Measurements from ENCODE around the gene MED13L.
A peak's percentile ranks its signal among the peaks of the same experiment; 100 is the strongest.

Gene MED13L

GRCh38 chr12:116125084-116125483 is 152.4 kb downstream of the MED13L start:
- DNase-seq: no peak

GRCh38 chr12:116123451-116124258 is 153.8 kb downstream of the MED13L start:
- peak; percentile 44 for DNase-seq

DNA sequence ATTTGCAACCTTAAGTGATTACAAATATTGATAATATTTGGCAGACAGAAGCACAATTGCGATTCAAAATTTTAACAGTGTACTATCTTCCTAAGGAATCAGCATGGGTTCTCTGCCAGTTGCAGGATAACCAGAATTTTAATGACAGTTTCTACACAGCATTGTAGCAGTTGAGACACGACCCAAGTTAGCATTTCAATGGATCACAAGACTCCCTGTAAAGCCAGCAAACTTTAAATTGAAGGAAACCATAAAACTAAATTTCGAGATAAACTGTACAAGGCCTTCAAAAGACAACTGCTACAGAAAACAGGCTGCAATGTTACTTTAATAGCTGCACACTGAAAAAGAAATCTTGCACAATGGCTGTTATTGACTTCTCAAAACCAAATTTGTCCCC is 154.9 kb downstream of the MED13L start:
- DNase-seq: no peak

- DNase-seq: no peak
These were observed 156.0 kb downstream of the MED13L start for GRCh38 chr12:116121453-116121871.

- no peak for DNase-seq
These were observed 160.7 kb downstream of the MED13L start for GRCh38 chr12:116116650-116117424.

GRCh38 chr12:116113398-116114130 is 163.9 kb downstream of the MED13L start:
- no peak for DNase-seq

DNA sequence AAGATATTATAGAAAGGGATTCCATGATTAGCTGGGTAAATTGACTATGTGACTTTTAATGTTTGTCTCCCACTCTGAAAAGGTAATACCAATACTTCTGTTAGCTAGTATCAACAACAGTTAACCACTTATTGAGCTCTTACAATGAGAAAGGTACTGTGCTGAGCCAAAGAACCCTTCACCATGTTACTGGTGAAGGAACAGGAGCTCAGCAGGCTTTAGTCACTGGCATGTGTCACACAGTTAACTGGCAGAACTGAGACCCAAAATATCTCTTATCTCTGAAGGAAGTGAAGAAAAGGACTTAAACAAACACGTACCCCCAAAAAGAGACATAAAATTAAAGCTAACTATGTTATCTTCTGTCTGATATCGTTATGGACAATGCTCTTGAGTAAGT is 170.6 kb downstream of the MED13L start:
- DNase-seq: no peak

- no peak for DNase-seq
These were observed 173.2 kb downstream of the MED13L start for GRCh38 chr12:116104167-116104767.

DNA sequence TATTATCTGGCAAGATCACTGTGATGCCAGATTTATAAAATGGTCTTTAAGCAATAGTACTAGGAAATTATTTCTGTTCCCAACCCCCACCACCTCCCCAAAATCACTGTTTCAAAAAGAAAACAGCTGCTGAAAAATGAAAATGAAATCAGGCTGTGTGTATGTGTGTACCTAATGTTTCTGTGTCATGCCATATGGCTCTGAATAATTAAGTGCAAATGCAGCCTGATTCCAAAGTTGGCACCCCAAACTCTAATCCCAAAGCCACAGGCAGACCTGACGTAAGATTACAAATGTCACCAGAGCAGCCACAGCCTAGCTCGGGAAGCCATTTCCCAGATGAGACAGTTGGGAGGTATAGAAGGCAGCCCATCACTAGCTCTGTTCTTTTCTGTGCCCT is 175.5 kb downstream of the MED13L start:
- DNase-seq: peak; percentile 37

DNA sequence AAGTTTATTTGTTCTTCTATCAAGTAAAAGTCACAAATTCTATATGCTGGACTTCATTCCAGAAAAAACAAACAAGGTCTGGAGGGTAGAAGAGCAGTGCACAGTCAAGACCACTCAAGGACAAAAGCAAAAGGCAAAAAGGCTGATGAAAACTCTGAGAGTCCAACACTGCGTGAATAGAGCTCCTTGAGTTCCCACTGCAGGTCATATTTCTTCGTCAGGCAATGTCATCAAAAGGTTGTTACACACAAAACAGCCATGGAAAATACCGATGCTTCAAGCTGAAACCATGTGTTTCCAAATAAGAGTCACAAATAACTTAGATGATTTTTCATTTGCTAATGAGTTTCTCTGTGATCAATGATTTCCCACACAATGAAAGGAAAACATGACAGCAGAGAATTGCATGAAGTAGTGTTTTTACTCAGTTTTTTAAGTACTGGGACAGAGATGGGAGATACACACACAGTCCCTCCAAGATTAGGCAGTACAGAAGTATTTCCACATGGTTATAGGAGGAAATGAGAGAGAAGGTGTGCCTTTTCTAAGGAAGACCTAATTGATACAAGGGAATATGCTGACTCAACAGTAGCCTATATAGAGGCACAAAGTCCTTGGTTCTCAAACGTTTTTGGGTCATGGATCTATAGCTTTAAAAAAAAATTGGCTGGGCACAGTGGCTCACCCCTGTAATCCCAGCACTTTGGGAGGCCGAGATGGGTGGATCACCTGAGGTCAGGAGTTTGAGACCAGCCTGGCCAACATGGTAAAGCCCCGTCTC is 177.7 kb downstream of the MED13L start:
- no peak for DNase-seq

DNA sequence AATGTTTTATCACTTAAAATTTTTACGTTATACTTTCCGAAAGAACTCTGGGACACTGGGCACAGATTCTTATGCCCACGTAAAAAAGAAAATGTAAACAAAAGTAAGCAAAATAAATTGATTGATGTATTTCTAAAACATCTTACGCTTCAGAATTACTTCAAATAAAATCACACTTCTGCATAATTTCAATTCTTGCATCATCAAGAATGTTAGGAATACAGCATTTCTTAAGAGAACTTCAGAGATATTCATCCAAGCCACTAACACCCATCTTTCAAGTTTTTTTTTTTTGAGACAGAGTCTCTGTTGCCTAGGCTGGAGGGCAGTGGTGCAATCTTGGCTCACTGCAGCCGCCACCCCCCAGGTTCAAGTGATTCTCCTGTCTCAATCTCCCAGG is 180.6 kb downstream of the MED13L start:
- DNase-seq: no peak

- no peak for DNase-seq
These were observed 183.0 kb downstream of the MED13L start for GRCh38 chr12:116094475-116094874.

GRCh38 chr12:116093915-116094314 is 183.6 kb downstream of the MED13L start:
- no peak for DNase-seq

GRCh38 chr12:116092776-116093175 is 184.7 kb downstream of the MED13L start:
- no peak for DNase-seq

DNA sequence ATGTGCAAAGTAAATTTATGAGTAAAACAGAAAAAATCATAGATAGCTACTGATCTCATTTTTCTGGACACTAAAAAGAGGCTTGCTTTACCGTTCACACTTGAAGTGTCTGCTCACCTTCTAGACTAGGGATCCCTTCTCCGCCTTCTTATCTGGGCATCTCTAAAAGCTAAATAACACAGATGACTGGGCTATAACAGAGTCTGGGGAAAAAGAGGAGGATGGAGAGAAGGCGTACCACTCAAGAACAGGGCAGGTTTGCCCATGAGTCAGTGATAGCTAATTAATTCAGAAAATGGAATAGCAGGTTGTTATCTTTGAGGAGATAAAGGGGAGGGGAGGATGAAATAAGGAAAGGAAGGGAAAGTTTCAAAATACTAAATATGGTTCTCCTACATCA is 185.3 kb downstream of the MED13L start:
- no peak for DNase-seq

DNA sequence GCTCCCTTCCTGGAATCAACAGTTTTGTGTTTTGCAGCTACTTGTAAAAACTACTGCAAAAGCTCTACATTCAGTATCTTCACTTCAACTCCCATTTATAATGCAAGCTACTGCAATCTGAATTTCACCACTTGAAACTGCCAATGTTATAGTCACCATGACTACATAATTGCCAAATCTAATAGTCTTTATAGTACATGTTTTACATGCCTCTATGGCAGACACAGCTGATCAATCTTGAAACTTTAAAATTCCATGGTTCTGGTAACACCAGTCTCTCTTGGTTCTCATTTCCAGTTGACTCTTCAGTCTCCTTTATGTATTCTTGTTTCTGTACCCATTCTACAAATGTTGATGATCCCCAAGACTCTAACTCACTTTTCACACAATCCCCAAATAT is 185.9 kb downstream of the MED13L start:
- no peak for DNase-seq

GRCh38 chr12:116090516-116090915 is 187.0 kb downstream of the MED13L start:
- no peak for DNase-seq

DNA sequence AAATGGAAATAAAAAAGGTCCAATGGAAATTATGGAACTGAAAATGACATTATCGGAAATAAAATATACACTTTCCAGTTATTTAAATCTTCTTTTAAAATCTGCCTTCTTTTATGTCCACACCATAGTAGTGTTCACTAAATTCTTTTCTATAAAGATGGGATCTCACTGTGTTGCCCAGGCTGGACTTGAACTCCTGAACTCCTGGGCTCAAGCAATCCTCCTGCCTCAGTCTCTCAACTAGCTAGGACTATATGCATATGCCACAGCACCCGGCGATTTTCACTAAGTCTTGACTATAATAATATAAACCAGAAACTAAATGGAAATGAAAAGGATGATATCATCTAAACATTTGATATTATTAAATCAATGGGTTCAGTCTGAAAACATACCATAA is 188.4 kb downstream of the MED13L start:
- DNase-seq: no peak

GRCh38 chr12:116087962-116088361 is 189.5 kb downstream of the MED13L start:
- DNase-seq: no peak

DNA sequence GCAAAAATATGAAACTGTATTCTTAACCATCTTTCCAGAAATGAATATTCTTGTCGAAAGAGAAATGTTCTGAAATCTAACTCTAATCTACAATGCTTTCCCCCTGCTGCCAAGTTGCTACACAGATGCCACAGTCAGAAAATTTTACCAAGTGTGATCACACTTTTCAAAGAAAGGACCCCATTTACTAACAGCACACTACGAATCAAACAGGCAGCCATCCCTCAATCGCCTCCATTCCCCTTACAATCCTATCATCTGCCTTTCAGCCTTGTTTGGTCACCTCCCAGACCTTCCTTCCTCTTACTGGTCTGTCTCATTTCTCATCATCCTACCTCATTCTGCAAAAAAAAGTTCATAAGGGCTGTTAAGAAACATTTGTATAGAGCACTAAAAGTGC is 190.1 kb downstream of the MED13L start:
- no peak for DNase-seq

DNA sequence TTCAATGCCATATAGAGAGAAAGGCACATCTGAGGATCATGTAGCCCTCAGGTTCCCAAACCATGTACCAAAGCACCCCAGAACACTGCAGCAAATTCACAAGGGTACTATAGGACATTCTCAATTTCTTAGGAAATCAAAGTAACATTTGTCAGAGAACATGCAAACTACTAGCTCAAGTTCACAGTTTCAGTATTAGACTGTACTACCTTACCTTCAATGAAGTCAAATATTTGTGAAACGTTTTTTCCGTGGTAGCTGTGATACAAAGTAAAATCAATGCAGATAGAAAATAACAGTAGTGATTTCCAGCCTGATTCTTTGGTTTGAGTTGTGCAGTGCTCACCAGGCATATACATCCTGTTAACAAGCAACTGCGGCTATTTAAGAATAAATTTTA is 197.1 kb downstream of the MED13L start:
- DNase-seq: no peak

DNA sequence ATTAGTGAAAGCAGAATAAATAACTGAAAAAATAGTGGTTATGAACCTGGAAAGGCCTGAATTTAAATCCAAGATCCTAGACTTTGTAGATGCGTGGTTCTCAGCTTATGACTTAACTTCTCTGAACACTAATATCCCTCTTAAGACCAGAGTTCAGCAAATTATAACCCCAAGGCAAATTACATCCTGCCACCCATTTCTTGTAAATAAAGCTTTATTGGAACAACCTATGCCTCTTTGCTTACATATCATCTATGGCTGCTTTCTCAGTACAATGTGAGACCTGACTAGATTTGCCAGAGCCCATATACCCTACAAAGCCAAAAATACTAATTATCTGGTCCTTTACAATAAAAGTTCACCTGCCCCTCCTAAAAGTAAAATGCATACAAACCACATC is 199.1 kb downstream of the MED13L start:
- DNase-seq: no peak

Data from DMS 273 treated with DMSO at 0.1 percent for 48 hours (cell line).